Occipital lobe (tissue), 2 donors: ENCODE results near the gene PCSK7. TPM values are rescaled to one million over a fixed set of nuclear protein-coding genes. Genes with fewer than 3 reads are reported as not detected.

Experiments used
- DNase-seq: peaks from one replicate; lab custom pipeline; 2025; lab: John Stamatoyannopoulos, UW
- total RNA-seq: library from RNA; depleted of rRNA; stranded (reverse); fragments of >200 nt; gene quantifications from one replicate; pipeline ENCODE4 v1.2.3, GENCODE V29; 2014

The PCSK7 gene
- total RNA-seq, 1 donor from 2014 or later: 24.0 TPM

DNA sequence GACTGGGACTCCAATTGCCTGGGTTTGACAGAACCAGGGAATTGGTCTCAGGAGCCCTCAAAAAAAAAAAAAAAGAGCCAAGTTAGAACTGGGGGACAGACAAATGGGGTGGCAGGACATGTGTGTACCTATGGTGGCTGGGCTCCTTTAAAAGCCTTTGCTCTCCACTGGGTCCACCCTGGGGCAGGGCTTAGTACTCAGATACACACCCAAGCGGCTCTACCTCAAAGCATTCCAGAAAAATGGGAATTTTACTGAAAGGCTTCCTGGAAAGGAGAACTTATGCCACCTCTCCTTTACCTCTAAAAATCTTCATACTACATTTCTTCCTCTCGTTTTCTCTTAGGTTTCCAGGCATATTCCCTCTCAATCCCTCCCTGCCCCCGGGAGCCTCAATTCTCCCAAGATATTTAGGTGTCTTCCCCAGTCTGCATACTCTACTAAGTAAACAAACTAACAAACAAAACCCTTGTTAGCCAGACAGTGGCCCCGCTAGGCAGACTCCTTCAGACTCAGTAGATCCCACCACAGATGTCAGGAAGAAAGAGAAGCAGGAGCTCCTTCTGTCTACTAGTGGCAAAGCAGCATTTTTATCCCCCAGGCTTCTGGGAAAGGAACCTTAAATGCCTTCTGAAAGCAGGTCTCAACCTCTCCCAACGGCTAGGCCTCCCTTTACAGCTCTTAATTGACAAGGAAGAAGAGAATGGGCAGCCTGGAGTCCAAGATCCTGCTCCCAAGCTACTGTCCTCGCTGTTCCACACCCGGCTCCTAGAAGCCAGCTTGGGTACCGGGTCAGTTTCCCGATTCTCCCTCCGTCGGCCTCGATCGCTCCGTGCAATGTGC is 653 bp downstream of the PCSK7 start:
- DNase-seq: no peak

DNA sequence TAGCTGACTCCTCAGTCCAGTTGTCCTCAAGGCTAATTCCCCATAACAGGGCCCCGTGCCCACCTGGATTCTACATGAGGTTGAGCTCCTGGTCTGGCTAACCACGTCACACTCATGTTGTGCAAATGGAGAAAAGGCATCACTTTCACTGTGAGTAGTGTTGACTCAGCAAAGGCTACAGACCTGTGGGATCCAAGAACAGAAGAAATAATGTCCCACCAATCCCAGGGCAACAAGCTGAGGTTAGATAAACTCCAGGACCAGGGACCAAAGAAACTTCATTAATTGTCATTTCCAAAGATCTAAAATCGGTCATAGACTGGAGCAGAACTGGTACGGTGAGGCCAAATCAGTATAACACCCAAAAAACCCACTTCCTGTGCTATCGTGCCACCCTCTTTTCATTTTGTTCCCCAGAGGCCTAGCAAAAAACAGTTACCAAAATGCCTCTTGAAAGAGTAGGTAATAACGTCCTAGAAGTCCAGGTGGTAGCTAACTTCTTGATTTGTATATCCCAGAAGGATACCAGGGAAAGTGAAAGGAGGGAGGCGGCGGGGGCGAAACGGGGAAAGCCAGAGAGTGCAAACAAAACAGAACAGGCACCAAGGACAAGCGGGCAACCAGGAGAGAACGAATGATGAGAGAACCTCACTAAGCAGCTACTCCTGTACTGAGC is 1.4 kb downstream of the PCSK7 start:
- no peak for DNase-seq

DNA sequence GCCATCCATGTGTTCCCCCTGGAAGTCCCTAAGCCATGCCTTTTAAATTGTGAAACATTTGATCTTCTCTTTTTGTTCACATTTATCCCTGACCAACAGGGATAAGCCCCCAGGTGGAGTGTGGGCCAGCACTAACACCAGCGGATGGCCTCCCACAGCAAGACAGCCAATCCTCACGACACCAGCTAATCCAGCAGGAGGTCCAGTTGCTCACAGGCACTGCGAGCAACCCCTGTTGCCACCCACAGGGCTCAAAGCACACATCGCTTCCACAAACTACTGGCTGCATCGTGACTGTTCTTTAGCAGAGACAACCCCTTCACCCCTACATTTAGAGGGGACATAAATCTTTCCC is 2.0 kb downstream of the PCSK7 start:
- no peak for DNase-seq

DNA sequence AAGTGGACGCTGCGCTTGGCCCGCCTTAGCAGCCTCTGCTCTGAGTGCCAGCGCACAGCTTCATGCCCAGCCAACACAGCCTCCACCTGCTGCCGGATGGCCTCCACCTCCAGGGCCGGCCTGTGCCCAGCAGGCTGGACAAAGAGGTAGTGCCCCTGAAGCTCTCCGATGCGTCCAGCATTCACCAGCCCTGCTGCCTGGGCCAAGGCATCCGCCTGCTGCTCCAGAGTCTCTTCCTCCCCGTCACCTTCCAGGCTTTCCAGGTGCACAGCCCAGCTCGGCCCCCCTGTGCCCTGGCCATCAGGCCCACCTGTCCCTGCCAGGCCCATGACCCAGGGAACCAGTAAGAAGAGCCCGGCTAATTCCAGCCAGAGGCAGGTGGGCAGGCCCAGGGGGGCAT is 2.5 kb downstream of the PCSK7 start:
- no peak for DNase-seq

DNA sequence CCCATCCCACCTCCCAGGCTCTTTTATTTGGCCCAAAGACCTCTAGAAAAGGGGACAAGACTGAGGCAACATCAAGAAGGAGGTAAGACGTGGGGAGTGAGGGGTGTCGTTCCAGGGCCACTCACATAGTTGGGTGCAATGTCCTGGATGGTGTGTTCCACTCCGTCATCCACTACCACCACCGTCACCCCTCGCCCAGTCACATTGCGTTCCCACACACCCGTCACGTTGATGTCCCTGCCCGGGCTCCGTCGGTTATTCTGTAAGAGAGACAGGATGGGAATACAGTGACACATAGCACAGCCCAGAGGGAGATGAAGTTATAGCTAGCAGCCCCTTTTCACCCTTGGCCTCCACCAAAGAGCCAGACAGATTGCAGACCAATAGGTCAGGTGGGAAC is 3.8 kb downstream of the PCSK7 start:
- no peak for DNase-seq

DNA sequence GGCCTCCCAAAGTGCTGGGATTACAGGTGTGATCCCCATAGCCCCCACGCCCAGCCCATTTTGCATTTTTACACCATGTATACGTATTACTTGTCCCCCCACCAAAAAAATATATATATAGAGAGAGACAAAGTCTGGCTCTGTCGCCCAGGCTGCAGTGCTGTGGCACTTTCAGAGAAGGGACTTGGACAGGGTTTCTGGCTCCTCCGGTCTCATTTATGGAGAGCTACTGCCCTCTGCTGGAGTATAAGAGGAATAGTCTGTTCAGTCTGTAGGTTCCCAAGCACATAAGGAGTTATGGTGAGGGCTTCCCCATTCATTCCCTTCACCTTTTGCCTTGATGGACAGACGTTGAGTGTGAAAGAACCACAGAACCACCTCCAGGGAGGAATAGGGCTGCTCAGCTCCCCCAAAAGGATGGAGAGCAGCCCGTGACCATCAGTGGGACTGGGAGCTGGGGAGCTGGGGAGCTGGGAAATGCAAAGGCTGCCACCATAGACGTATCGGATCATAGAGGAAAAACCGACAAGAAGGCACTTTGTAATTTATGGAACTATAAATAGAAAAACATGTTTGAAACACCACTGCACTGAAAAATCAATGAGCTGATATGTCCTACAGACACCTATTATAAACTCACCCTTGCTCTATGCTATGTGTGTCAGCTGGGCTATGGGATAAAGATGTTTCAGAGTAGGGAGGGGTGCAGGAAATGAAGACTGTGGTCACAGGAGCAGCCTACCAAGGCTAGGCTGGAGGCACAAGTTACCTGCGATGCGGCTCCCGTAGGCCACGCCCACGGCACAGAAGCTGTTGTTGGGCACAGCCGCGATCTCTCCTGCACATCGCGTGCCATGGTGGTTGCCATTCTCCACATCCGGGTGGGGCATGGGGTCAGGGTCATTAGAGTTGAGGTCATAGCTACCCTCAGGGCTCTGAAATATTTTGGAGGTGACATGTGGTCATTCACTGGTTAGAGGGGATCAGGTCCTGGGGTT is 5.2 kb downstream of the PCSK7 start:
- DNase-seq: peak; percentile 35

DNA sequence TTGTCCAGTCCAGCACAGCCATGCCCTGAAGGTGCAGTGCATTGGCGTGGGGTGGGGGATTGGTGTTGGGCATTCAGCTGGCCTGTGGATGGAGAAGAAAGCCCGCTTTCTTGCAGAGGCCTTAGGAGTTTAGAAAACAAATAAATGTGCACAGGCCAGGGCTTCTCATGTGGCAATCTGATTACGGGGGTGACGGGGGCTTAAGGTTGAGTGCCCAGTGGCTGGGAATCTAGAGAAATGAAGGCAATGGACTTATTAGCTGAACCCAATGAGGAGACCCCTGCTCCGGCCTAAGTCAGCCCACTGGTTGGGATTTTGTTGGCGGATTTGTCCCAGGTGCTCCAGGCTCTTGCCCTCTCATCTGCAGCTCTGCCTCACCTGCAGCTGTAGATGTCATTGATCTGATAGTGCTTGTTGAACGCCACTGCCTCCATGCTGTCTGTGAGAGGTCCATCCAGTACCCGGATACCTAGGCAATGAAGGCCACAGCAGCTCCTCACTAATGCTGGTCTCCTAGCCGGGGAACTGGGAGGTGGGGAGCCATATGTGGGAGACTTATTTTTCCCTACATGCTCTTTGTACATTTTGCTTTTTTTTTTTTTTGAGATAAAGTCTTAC is 6.2 kb downstream of the PCSK7 start:
- DNase-seq: no peak

DNA sequence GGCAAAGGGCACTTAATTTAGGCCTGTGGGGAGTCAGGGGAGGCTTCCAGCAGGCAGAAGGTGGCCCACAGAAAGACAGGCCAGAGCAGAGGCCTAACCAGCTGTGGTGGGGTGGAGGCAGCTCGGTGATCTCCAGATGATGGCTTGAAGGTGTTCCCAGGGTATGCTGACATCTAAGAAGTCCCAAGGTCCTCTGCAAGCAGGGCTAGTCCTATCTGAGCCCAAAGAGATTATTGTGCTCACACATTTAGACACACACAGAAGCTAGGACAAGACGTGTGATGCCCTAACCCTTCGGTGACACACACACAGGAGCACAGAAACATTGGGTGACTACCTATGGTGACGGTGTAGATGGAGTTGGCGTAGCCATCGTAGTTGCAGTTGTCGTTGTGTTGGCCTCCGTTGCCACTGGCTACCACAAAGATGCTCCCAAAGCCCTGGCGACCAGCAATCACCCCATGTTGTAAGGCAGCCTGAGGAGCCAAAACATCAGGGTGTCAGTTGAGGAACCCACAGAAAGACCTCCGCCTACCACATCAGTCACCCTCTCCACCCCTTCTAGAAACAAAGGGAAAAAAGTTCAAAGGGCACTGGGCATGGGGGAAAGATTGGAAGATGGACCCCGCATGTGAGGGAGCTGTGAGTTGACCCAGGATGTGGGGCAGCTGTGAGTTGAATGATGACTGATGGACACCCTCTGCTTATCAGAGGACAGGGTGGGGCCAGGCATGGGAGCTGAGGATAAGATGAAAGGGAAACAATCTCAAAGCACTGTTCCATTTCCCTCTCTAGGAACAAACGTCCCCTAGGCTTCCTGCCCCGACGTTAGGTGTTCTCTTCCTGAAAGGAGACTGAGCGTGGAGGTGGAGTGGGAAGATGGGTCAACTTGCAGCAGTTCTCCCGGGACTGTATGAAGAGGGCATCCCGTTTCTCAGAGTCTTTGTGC is 7.9 kb downstream of the PCSK7 start:
- DNase-seq: no peak

DNA sequence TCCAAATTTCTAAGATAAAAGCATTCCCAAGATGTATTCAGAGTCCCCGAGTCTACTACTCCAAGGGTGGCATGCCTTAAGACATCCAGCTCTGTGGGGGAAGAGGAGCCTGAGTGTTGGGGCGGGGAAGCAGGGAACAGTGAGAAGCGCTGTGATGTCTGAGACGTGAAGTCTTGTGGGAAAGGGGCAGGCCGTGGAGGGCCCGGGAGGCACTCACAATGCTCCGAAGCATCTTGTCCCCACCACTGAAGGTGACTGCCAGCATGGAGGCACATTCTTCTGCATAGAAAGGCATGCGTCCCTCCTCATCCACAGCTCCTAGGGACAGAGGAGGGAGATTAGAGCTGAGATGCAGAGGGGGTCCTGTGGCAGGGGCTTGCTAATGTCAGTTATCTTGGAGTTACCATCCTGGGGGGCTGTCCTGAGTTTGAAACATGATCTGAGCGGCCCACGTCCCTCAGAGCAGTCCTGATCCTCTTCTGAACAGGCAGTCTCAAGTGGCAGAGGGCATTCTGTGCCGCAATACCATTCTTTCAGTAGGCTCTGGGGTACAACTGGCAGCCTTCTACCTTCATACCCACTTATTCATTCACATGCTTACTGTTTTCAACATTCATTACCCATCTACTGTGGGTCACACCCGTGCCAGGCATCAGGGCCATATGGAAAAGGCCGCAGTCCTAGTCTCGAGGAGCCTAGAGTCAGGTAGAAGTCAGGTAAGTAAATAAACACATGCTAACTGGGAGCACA is 8.7 kb downstream of the PCSK7 start:
- DNase-seq: no peak

DNA sequence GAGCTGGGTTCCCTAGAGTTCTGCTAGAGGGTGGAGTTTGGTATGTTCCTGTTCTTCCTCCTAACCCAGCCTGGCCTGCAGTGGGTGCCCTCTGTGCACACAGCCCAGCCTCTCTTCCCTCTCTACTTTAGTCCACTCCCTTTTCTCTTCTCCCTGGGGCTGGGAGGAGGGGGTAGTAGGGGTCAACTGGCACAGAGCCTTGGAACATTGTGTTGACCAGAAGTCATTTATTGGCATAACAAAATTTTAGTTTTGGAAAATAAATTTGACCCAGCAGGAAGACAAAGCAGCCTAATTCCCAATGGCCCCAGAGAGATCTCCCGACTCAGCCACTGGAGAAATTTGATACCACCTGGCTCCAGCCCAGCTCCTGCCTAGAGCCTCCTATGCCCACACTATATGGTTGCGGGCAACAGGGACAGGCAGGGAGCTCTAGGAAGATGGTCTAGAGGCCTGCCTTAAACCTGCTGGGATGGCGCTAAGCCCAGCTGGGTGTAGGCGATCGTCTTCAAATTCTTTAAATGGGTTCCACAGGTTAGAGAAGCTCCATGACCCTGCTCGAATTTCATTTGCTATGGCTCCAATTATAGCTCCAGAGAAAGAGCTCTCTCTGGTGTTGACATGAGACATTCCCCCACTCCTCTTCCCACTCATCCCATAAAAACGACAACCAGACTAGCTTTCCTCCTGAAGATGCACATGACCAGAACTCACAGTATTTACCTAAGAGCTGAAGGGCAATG is 9.9 kb downstream of the PCSK7 start:
- no peak for DNase-seq

DNA sequence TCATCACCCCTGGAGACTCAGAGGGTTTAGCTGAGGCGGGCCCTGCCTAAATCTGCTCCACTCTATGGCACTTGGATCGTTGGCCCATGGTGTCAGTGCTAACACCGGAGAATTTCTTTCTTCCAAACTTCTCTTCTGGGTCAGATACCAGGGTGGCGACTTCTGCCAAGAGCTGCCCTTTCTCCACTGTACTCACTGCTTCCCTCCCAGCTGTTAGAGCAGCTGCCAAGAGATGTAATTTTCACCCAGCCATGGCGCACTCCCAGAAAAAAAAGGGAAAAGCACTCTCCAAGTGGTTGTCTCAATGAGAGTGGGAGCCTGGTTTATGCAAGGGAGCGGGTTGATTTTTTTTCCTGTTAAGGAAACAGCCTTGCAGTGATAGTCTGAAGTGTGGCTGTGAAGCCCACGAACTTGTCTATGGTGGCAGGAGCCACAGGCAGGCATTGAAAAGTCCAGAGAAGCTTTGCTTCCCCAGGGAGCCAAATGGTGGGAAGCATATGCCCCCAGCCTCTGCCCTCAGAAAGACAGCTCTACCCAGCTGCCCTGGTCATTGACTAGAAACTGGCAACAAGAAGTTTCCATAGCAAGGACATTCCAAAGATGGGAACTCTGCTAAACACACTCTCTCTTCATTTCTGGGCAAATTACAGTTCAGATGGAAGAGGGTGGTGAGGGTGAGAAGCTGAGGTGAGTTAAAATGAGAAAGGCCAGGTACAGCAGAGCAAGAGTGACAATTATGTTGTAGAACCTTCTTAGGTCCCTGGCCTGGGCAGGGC is 10.7 kb downstream of the PCSK7 start:
- no peak for DNase-seq

DNA sequence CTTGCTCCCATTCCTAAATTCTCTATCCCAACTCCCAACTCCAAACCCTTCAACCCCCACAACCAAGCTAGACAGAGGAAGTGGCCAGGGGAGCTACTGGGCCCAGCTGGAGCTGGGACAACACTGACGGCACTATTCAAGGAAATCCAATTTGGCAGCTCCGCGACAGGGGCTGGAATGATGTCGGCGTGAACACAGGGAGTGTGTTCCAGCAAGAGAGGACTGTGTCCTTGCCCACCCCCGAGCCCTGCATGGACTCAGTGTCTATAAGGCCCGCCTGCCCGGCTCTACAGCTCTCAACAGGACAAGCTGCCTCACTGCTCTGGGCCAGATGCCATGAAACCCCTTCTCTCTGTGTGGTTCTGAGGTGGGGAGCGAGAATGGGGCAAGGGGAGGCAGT is 11.3 kb downstream of the PCSK7 start:
- no peak for DNase-seq

DNA sequence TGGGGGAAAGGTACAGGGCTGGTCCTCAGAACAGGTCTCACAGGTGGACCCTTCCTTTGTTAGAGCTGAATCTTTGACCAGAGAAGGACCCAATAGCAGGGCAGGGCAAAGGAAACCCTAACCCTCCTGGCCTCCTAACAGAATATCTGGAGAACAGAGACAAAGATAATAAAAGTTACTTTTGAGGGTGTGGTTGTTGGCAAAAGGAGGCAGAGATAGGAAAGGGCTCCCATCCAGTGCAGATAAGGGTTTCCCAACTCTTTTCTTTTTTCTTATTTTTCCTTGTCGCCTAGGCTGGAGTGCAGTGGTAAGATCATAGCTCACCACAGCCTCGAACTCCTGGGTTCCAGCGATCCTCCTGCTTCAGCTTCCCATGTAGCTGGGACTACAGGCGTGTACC is 11.9 kb downstream of the PCSK7 start:
- DNase-seq: no peak

DNA sequence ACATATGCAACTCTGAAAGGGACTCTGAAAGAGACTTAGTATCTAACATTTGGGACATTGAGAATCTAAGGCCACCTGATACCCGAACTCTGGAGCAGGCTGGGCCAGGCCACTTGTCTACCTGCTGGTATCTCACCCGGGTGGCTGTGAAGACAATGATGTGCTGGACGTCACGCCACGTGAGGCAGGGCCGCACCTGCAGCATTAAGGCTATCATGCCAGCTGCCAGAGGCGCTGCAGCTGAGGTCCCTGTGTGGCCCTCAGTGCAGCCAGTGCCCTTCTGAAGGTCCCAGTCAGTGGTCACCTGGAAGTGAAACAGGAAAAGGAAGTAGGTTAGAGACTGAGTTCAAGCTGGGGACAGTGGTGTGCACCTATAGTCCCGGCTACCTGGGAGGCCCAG is 12.4 kb downstream of the PCSK7 start:
- no peak for DNase-seq

DNA sequence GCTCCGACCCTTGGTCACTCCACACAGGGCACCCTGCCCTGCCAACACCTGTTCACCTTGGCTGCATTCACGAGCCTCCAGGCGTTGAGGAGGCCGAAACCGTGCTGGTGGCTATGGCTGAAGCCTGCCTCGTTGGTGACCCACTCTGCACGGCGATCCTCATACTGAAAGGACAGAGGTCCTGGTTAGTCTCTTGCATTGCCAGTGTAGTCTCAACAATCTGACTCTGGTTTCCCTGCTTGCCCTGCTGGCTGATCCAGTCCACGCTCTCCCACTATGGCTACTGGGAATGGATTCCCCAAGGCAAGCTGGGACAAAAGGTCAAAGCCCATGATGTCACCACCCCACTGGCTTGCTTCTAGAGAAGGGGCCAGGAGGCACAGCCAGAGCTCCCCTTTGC is 12.9 kb downstream of the PCSK7 start:
- no peak for DNase-seq

DNA sequence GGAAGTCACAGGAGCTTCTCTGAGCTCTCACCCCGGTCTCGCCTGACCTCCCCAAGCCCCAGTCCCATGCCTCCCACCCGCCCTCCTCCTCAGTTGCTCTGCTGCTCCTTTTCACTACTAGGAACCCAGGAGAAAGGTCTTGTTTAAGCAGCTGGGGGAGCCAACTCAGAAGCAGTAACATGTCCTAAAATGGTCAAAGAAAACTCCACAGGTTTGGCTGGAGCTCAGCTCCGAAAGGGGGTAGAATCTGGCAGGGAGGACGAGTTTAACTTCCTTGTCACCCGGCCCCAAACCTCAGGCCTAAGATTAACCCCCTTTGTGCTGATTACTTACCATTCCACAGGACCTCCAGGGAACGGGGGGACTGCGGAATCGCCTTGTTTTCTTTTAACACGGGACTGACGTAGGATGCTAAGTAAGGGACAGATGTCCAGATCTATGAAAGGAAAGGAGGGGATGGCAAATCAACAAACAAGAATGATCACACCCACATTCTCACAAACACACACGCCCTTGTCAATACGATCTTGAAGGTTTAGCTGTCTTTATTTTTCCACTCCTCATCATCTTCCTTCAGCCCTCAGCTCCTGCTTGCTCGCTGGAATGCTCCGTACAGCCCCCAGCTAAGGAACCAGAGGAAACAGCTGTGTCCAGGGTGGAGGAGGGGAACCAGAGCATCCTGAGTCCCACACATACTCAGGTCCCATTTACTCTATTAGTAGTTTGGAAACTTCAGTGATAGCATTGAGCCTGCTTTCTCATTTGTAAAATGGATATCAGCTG is 13.5 kb downstream of the PCSK7 start:
- DNase-seq: no peak
